ENCODE results near the gene TRIO.
A peak's percentile ranks its signal among the peaks of the same experiment; 100 is the strongest.

TRIO gene

DNA sequence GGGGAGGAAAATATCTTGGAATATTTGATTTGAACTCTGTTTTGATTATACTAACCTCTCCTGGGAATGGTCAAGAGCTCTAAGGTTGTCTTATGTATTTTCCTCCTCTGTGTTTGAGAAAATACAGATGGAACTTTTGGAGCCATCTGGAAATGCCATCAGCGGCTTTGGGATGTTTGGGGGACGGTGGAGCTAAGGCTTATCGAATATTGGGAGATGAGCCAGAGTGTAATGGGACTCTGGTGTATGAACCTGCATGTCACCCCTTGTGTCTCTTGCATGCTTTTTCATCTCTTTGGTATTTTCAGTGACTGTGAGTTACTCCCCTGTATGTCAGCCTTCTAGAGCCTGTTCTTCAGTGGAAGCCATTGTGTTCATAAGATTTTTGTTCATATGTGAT lies 258.5 kb downstream of the TRIO start:
- no peak for DNase-seq

DNA sequence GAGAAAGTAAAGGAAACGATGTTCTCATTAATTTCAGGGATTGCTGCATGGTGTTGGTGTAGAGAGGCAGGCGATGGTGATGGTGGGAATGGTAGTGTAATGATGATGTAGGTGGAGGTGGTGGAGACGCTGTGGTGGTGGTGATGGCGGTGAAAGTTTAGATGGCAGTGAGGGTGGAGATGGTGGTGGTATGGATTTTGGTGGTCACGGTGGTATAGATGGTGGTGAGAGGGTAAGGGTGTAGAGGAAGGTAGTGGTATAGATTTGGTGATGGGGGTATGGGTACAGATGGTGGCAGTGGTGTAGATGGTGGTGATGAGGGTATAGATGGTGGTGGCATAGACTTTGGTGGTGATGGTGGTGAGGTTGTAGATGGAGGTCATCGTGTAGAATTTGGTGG lies 259.3 kb downstream of the TRIO start:
- no peak for DNase-seq

DNA sequence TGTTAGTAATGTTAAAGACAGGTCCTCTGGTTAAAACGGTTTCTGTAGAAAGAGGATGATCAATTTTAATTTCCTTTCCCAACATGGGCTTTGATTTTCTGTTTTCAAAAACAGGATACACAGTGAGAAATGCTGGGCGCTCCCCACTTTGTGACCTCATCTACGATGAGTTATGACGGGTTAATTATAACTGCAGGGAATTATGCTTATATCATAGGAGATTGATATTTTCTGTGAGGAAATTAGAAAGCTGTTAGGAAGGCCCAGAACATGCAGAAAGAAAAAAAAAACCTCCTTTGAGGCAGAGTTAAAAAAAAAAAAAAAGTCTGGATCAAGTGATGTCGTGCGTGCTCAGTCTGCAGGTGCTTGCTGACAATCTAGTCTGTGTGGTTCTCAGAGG lies 261.6 kb downstream of the TRIO start:
- DNase-seq, result no peak

DNA sequence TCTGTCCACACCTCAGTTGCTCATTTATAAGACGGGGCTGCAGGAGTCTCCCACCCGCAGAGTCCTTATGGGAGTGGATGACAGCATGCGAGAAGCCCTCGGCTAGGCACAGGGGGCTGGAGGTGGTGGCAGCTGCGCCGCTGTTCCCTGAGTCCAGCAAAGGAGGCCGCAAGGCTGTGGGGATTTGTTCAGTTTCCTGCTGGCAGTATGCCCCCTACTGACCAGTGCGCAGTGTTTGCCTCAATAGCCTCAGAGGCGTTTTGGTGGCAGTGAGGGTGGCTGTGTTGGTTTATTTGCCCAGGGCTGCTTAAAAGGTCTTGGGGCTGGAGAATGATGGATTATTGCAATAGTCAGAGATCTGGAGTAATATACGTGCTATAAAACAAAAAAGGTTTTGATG lies 262.1 kb downstream of the TRIO start:
- DNase-seq, result no peak

DNA sequence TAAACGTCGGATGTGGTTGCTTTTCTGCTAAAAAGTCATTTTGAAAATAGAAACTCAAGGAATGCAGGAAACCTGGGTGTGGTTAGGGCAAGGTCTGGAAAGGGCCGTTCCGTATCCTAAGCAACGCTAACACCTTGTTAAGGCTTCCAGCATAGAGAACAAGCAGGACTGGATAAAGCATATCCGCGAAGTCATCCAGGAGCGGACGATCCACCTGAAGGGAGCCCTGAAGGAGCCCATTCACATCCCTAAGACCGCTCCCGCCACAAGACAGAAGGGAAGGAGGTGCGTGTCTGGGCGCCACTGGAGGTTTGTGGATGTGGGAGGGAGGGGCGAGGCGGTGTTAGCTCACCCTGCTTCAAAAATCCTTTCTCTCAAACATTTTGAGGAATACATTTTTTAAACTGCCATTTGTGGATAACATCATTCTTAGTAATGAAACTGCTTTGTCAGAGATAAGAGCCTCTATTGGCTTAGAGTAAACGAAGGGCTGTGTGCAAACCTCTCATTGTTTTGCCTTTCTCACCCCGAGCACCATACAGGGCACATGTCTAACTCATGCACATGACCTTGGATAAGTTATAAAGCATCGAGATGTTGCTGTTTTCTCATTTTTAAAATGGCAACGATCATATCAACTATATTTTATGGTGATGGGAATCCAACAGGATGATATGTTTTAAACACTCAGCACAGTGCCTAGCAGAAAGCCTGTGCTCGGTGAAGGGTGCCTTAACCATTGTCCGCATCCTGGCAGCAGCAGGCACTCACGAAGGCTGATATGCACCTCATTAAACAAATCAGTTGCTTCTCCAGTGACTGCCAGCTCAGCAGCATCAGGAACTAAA lies 262.8 kb downstream of the TRIO start:
- DNase-seq, result no peak

DNA sequence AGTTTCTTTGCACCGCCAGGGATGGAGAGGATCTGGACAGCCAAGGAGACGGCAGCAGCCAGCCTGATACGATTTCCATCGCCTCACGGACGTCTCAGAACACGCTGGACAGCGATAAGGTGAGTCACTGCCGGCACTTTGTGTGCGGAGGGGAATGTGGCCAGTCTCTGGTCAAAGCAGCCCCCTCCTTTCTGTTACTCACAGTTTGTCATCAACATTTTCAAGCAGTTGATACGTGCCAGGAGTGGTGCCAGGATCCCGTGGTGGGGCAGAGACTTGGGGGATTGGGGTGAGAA lies 263.4 kb downstream of the TRIO start:
- no peak for DNase-seq

DNA sequence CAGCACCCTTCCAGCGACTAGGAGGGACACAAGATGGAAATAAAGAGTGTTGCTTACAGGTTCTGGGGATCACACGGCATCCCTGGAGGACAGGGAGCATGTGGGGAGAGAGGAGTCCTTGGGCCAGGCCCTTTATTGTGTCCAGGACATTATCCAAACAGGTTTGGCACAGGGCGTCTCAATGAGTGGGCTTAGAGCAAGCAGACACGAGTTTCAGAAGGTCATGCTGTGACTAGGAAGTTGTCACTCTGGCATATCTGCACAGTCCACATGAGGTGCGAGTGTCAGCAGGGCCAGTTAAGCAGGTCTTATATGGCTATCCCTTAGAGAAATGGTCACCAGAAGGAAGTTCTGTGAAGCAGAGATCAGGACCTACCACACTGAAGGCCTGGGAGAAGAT lies 263.9 kb downstream of the TRIO start:
- DNase-seq, result no peak

DNA sequence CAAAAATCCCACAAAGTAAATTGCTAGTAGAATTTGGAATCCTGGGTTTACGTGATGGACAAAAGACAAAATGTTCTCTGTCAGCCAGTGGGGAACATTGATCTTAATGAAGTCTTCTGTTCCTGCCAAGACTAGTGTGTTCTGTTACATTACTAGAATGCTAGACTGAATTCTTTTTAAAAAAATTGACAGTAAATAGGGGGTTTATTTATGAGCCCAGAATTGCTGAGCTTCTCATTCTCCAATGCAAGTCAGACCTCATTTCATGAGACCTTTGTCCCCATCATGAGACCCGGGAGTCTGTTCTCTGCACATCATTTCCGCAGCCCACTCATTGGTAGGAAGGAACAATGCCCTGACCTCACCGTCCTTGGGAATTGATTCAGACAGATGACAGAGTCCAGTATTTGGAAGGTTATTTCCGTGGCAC lies 264.6 kb downstream of the TRIO start:
- no peak for DNase-seq

DNA sequence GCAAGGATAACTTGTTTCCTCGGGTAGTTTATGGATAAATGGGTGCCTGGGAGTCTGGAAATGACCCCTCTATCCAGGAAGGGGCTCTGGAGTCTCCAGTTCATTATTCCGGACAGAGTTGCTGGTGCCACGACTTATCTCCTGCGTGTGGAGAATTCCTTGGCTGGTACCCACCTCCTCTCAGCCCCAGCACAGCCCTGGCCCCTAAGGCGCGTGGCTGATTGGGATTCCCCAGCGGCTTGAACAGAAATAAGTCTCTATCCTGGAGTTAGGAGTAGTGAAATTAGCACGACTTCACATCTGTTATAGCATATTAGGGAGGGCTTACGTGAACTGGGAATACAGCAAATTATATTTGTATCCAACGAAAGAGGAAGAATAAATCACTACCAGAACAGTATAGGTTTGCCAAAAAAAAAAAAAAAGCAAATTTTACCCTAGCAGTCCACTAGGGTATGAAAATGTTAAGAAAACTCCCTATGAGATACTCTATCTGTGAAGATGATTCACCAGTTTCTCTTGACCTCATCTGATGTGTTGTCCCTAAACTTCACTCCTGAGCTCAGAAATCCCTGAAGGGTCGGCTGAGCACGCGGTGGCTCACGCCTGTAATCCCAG lies 265.9 kb downstream of the TRIO start:
- DNase-seq, result no peak

DNA sequence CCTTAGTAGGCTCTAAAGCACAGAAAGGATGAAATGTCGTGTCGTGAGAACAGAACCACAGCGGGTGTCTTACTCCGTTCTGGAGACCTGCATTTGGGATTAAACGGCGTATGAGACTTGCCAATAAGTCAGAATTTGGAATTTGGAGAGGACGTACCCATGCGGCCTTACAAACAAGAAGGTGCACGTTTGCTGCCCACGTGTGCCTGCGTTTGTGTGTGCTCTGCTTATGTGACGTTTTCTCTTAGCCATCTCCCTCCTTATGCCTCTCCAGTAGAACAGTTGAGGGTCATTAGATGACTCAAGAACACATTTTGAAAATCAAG lies 266.9 kb downstream of the TRIO start:
- DNase-seq, result no peak

DNA sequence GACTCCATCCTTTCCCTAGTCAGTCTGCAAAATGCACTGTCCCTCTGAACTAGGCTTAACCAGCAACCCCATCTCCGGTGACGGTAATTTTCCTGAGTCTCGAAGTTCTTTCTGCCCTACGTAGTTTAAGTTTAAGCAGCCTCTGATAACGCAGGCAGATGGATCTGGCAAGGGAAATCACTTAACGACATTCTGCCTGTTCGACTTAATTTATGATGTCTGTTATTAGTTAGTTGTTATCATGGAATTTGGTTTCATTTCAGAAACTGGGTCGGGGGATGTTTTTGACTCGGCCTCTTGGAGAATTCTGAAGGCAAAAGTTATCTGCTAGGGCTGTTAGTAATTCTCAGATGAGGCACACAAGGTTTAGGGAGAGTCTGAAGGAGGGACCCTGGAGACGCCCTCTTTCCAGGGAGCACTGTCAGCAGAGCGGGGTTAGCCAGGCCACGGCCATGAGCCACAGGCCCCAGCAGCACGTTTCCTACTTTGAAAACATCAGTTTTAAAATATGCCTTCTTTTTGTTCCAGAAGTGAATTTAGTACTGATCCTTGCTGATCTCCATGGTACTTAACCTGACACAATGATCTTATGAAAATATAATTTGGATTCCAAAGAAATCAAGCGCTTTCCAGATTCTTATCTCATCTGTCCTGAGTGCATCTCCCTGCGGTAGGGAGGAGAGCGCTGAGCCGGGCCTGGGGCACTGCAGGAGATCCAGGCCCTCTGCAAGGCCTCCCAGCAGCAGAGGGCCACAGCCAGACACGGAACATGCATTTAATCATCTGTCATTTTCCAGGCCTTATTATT lies 267.5 kb downstream of the TRIO start:
- DNase-seq, result no peak

DNA sequence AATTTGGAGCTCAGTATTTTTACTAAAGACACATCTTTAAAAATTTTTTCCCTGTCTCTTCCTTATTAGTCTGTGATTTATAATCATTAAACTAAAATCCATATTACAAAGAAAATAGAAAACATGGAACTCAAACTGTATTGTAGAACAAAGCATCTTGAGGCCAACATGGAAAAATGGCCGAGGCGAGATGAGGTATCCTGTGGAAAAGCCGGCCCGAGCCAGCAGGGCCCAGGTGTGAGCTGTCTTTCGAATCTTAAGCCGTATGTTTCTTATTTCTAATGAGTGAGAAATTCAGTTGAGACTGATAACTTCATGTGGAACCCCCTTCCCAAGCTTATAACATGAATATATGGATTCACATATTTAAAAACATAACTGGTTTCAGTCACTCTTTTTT lies 268.1 kb downstream of the TRIO start:
- DNase-seq, result no peak

DNA sequence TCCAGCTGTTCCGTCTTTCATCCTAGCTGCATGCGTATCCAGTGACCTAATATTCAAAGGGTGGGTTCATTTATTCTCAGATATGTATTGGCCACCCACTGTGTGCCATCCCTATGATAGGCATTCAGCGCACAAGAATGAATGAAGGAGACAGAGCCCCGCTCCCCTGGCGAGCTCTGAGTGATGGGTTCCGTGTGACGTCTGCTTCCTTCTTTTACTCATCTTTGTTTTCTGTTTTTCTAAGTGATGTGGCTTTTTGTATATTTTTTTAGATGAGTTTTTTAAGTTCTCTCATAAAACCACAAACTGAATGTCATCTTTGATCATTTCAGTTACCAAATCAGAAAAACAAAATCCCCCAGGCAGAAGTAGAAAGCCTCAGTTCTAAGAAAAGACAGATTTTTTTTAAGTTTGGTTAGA lies 270.2 kb downstream of the TRIO start:
- no peak for DNase-seq

DNA sequence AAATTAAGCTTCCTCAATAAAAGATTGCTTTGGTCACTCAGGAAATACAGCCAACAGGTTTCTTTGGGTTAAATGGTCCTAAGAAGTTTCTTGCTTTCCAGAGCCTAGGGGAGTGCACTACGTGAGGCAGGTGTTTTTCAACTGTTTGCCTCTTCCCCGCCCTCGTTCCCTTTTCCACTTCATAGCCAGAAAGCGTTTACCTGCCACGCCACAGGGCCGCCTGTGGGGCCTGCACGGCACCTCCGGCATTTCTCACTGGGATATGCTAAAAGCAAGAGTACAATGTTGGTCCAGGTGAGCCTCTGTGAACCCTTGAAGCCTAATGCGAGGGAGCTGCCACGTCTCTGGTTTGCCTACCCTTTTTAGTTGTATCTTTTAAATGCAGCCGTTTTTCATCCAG lies 270.9 kb downstream of the TRIO start:
- DNase-seq, result no peak

DNA sequence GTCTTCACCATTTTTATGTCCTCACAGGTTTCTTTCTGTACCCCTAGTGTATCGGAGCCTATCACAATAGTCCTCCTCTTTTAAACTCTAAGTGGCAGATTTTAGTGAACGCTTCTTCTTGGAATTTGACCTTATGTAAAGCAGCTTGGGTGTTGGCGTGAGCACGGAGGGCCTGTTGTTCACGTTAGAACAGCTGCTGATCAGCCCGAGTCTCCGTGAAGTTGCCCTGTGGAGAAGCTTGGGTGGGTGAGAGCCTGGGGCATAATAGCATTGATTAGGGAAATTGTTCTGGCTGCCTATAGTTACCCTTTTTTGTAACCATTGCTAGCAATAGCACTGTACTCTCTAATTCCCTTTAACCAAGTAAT lies 271.5 kb downstream of the TRIO start:
- peak; percentile 21 for DNase-seq

DNA sequence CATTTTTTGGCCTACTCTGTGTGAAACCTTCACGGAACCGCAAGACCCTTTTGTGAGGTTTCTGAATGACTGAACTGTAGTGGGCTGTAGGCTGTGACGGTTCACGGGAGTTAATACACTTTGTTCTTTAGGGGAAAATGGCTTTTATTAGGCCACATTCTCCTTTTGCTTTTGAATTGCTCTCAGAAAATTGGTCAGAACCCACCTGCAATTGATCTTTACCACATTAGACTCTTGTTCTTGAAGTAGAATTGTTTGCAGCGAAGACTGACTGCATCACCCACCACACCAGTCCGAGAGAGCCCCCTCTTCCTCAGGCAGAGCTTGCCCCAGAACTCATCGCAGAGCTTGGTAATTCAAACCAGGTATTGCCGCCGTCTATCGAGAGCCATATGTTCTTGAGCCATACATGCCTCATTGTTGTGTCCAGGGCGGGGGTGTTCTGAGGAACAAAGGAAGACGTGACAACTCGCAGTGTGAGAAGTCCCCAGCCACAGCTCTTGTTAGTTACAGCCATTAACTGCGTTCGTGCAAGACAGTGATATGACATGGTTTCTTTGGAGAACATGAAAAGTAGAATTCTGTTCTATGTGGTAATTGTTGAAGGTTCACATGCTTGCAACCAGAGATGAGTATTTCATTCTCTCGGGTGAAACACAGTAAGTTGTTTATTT lies 272.0 kb downstream of the TRIO start:
- no peak for DNase-seq

DNA sequence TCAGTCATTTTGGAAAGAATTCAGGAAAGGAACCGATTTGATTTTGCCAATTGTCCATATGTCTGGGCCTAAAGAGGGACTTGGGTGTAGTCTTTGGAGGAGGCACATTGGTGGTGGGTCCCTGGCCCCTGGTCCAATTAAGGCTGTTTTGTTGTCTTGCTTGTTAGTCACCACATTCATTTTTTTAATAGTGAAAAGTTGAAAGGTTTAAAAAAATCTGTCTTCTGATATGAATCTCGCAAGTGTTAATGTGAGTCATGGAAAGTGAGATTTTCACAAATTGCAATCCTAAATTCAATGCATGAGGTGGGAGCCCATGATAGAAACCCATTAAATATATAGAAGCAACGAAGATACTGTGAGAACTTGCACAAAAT lies 272.5 kb downstream of the TRIO start:
- no peak for DNase-seq

DNA sequence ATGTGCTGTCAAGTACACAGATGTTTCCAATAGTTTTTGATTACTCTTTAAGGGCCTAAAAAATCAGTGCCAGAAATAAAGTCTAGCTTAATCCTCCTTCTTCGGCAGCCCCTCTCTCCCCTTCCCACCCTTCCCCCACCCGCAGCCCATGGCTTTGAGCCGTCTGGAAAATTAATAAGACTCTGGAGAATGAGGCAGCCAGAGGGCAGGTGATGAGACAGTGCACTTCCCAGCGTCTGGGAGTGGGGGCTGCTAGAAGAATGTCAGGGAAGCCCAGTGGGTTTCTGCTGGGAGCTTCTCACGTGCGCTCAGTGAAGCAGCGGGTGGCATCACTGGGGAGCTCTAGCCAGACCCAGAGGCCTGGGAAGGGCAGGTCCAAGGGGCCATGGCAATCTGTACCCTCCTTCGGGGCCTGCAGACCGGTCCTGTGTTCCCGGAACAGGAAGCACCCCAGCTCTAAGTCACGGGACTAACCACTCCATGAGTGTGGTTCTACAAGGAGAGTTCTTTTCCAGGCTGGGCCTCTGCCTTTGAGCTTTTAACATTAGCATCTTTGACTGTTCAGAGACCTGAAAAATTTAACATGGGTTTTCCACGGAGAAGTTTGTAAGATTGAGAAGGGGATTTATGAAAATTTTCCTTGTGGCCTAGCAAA lies 273.6 kb downstream of the TRIO start:
- DNase-seq, result no peak

DNA sequence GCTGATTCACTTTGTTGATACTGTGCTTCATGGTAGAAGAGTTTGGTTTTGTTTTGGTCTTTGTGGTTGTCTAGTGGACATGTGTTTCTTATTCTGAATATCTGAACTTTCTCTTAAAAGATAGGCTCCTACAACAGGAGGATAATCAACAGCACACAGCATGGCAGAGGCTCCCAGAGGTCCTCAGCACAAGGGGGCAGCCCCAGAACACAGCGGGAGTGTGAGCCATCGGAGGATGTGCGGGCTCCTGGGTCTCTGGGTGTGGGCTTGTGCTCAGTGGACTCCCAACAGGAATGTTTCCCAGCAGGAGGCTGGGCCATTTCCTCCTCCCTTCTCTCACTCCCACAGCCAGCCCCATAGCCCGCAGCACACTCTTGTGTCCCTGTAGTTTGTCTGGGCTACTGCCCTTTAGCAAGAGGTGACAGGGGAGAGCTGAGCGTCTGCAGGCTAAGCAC lies 274.2 kb downstream of the TRIO start:
- DNase-seq, result no peak

DNA sequence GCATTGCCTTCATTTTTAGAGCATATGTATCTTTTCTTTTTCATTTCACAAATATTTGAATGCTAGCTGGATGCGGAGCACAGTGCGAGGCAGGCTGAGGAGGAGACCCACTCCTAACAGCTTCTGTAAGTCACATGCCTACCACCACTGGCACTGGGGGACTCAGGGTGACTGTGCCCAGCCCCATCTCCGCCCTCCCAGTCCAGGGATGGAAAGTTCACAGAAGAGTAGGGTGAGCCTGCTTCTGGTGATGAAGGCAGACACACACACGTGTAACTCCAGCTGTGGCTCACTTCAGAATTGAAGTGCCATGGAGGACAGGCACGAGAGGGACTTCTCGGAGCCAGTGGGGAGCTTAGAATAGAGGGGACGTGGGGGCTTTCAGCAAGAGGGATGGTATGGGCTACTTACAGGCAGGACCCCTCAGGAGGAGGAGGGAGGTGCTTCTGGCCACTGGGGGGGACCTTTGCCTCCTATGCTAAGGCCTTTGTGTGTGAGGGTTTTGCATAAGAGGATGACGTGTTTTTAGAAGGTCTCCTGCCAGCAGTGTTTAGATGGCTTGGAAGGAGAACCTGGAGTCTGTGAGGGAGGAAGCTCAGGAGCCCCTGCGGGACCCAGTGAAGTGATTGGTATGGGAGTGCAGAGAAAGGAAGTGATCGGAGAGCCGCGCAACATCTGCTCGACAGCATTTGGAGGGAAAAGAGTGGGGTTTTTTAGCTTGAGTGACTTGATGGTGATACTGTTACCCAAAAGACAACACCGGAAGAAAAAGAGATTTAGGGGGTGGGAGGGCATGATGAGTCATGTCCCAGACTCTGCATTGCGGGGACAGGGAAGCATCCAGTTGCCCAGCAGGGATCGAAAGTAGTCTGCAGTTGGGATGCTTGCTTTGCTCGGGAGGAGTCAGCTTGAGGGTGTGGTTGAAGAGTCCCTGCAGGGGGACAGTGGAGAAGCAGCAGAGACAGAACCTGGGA lies 274.9 kb downstream of the TRIO start:
- DNase-seq, result no peak

DNA sequence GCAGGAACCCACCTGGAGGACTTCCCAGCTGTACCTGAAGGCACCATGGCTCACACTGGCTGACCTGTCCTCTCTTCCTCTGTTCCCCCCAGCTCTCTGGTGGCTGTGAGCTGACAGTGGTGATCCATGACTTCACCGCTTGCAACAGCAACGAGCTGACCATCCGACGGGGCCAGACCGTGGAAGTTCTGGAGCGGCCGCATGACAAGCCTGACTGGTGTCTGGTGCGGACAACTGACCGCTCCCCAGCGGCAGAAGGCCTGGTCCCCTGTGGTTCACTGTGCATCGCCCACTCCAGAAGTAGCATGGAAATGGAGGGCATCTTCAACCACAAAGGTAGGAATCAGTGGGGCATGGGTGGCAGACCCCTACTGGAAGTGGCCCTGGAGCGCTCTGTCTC lies 276.5 kb downstream of the TRIO start:
- no peak for DNase-seq

Measured in NCI-H146 (cell line).